ENCODE data around the gene WNT7B. TPM values are rescaled to one million over a fixed set of nuclear protein-coding genes. Genes with fewer than 3 reads are reported as not detected.

WNT7B gene
- polyA plus RNA-seq, 4 donors, result 0.19 to 16.6 (median 10.3) TPM

- DNase-seq (ENCODE audit: low read depth in 4 of 4, low spot score in 3 of 4), result no peak
These were observed 62.7 kb downstream of the WNT7B start for GRCh38 chr22:45914309-45914708.

GRCh38 chr22:45912910-45913309 lies 64.1 kb downstream of the WNT7B start:
- DNase-seq (ENCODE audit: low read depth in 4 of 4, low spot score in 3 of 4), result no peak

GRCh38 chr22:45911601-45912271 lies 65.2 kb downstream of the WNT7B start:
- no peak for DNase-seq (ENCODE audit: low read depth in 4 of 4, low spot score in 3 of 4)

GRCh38 chr22:45910928-45911467 lies 66.0 kb downstream of the WNT7B start:
- no peak for DNase-seq (ENCODE audit: low read depth in 4 of 4, low spot score in 3 of 4)

- DNase-seq (ENCODE audit: low read depth in 4 of 4, low spot score in 3 of 4), result no peak
These were observed 68.0 kb downstream of the WNT7B start for GRCh38 chr22:45908961-45909360.

- DNase-seq (ENCODE audit: low read depth in 4 of 4, low spot score in 3 of 4), result no peak
These were observed 69.0 kb downstream of the WNT7B start for GRCh38 chr22:45907996-45908395.

GRCh38 chr22:45907378-45907777 lies 69.6 kb downstream of the WNT7B start:
- no peak for DNase-seq (ENCODE audit: low read depth in 4 of 4, low spot score in 3 of 4)

- DNase-seq (ENCODE audit: low read depth in 4 of 4, low spot score in 3 of 4), result no peak
These were observed 70.0 kb downstream of the WNT7B start for GRCh38 chr22:45906946-45907345.

GRCh38 chr22:45905924-45906865 lies 70.8 kb downstream of the WNT7B start:
- no peak for DNase-seq (ENCODE audit: low read depth in 4 of 4, low spot score in 3 of 4)

- no peak for DNase-seq (ENCODE audit: low read depth in 4 of 4, low spot score in 3 of 4)
These were observed 71.5 kb downstream of the WNT7B start for GRCh38 chr22:45905326-45905923.

- DNase-seq (ENCODE audit: low read depth in 4 of 4, low spot score in 3 of 4), result no peak
These were observed 72.7 kb downstream of the WNT7B start for GRCh38 chr22:45904236-45904635.

- no peak for DNase-seq (ENCODE audit: low read depth in 4 of 4, low spot score in 3 of 4)
These were observed 73.4 kb downstream of the WNT7B start for GRCh38 chr22:45903355-45904135.

GRCh38 chr22:45897736-45898135 lies 79.2 kb downstream of the WNT7B start:
- DNase-seq (ENCODE audit: low read depth in 4 of 4, low spot score in 3 of 4), result no peak

GRCh38 chr22:45896964-45897538 lies 79.9 kb downstream of the WNT7B start:
- DNase-seq (ENCODE audit: low read depth in 4 of 4, low spot score in 3 of 4), result no peak

GRCh38 chr22:45896153-45896951 lies 80.6 kb downstream of the WNT7B start:
- DNase-seq (ENCODE audit: low read depth in 4 of 4, low spot score in 3 of 4), result no peak

- DNase-seq (ENCODE audit: low read depth in 4 of 4, low spot score in 3 of 4), result no peak
These were observed 81.4 kb downstream of the WNT7B start for GRCh38 chr22:45895436-45896152.

GRCh38 chr22:45893516-45893915 lies 83.4 kb downstream of the WNT7B start:
- no peak for DNase-seq (ENCODE audit: low read depth in 4 of 4, low spot score in 3 of 4)

GRCh38 chr22:45892681-45893461 lies 84.1 kb downstream of the WNT7B start:
- DNase-seq (ENCODE audit: low read depth in 4 of 4, low spot score in 3 of 4), result no peak
